CD4-positive, alpha-beta T cell treated with Interleukin-17A for 1 hour (primary cell): Measurements from ENCODE around the gene THRB.

Experiments used
- DNase-seq: peaks from one replicate; pipeline ENCODE4 v3.0.0-alpha.2; 2020

THRB gene

GRCh38 chr3:24342275-24342674, 152.4 kb downstream of the THRB start:
- DNase-seq = no peak

- no peak for DNase-seq
Observed at GRCh38 chr3:24341668-24342067, 153.0 kb downstream of the THRB start.

- no peak for DNase-seq
Observed at GRCh38 chr3:24340966-24341365, 153.7 kb downstream of the THRB start.

- DNase-seq = no peak
Observed at GRCh38 chr3:24340161-24340560, 154.5 kb downstream of the THRB start.

GRCh38 chr3:24339266-24339825, 155.3 kb downstream of the THRB start:
- no peak for DNase-seq

- DNase-seq = no peak
Observed at GRCh38 chr3:24338409-24339130, 156.1 kb downstream of the THRB start.

- DNase-seq = no peak
Observed at GRCh38 chr3:24336101-24336500, 158.5 kb downstream of the THRB start.

GRCh38 chr3:24332092-24332491, 162.6 kb downstream of the THRB start:
- no peak for DNase-seq

GRCh38 chr3:24323272-24323671, 171.4 kb downstream of the THRB start:
- DNase-seq = no peak

- no peak for DNase-seq
Observed at GRCh38 chr3:24320601-24321000, 174.0 kb downstream of the THRB start.

GRCh38 chr3:24318677-24319287, 175.9 kb downstream of the THRB start:
- no peak for DNase-seq

GRCh38 chr3:24316887-24317383, 177.7 kb downstream of the THRB start:
- DNase-seq = no peak

GRCh38 chr3:24315971-24316370, 178.7 kb downstream of the THRB start:
- no peak for DNase-seq

- no peak for DNase-seq
Observed at GRCh38 chr3:24315356-24315755, 179.3 kb downstream of the THRB start.

GRCh38 chr3:24311881-24312280, 182.8 kb downstream of the THRB start:
- no peak for DNase-seq

- no peak for DNase-seq
Observed at GRCh38 chr3:24310887-24311286, 183.8 kb downstream of the THRB start.

- DNase-seq = no peak
Observed at GRCh38 chr3:24306518-24306917, 188.1 kb downstream of the THRB start.

GRCh38 chr3:24305795-24306467, 188.7 kb downstream of the THRB start:
- no peak for DNase-seq

- no peak for DNase-seq
Observed at GRCh38 chr3:24303057-24303754, 191.4 kb downstream of the THRB start.

- no peak for DNase-seq
Observed at GRCh38 chr3:24302396-24302795, 192.3 kb downstream of the THRB start.

- DNase-seq = no peak
Observed at GRCh38 chr3:24300949-24301348, 193.7 kb downstream of the THRB start.

GRCh38 chr3:24299806-24300626, 194.6 kb downstream of the THRB start:
- DNase-seq = no peak
